Measurements from ENCODE around the gene RNF151.

DNA sequence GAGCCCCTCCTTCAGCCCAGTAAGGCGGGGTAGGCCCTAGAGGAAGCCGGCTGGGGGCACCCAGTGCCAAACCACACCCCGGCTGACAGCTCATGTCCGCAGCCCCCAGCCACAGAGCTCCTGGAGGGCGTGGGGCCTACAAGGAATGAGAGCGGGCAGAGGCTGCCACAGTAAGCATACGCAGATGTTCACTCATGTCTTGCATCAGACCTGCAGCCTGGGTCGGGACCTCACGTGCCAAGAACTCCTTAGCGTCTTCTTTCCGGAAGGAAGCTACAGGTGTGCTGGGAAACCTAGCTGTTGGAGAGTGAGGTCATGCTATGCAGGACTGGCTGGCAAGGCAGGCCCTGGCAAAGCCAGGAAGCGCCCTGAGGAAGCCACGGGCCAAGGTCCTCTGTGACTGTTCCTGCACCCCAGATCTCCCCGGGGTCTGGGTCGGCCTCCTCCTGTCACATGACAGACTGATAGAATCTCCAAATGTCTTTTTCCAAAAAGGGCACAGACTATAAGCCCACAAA, 41.4 kb downstream of the RNF151 start:
- no peak for TF ChIP-seq CTCF (conservative IDR thresholded peaks at IDR 0.05; ENCODE audit: low read length)
- no peak for TF ChIP-seq EZH2phosphoT487 (IDR thresholded peaks at IDR 0.05; ENCODE audit: borderline replicate concordance)
